Esophagus muscularis mucosa (tissue), 4 donors: ENCODE data around the gene SERPINB10.

Experiments
- CTCF ChIP-seq, 3 experiments: fragments of 200-600 bp in 2 of 3; fragments of 450-650 bp in 1 of 3; sonication (generic) in 2 of 3; IDR thresholded peaks; one replicate each; pipeline ENCODE4 v1.5.1; 2017 to 2019; ENCODE audit warnings: antibody characterized with exemption in 3 of 3, mild to moderate bottlenecking in 2 of 3, moderate library complexity in 1 of 3
- EP300 ChIP-seq: sonication (generic); formaldehyde crosslinking; IDR thresholded peaks from one replicate; pipeline ENCODE4 v1.6.1; 2017; ENCODE audit warnings: antibody characterized with exemption
- POLR2A ChIP-seq: fragments of 450-650 bp; IDR thresholded peaks from one replicate; pipeline ENCODE4 v1.6.1; 2017; ENCODE audit warnings: antibody characterized with exemption, moderate library complexity, mild to moderate bottlenecking, low read depth

DNA sequence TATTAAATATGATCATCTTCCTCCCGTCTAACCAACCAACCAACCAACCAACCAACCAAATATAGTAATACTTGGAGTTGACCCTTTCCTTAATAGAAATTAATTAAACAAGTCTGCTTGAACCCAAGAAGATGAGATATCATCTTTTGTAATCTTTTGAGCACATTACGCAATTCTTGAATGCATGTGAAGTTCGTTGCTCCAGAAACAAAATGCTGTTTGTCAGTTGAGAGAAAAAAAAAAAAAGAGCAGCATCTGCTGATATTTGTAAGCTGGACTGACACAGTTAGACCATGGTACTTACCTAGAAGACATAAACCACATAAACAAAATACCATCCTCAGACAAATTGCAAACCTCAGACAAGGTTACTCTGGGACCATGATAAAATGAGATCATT lies 29.4 kb upstream of the SERPINB10 start:
- TF ChIP-seq CTCF (IDR thresholded peaks at IDR 0.05) (no peak), POLR2A (no peak), EP300 (no peak)
